NCI-H345 treated with DMSO at 0.1 percent for 48 hours (cell line): ENCODE data around the gene ZFHX3.

Source experiments
- DNase-seq: peaks from one replicate; lab custom pipeline; 2025; ENCODE audit not compliant: unreplicated experiment; lab: John Stamatoyannopoulos, UW

The ZFHX3 gene

GRCh38 chr16:73069581-73070262, 21.8 kb upstream of the ZFHX3 start:
- DNase-seq, result no peak

GRCh38 chr16:73068541-73069401, 20.8 kb upstream of the ZFHX3 start:
- no peak for DNase-seq

DNA sequence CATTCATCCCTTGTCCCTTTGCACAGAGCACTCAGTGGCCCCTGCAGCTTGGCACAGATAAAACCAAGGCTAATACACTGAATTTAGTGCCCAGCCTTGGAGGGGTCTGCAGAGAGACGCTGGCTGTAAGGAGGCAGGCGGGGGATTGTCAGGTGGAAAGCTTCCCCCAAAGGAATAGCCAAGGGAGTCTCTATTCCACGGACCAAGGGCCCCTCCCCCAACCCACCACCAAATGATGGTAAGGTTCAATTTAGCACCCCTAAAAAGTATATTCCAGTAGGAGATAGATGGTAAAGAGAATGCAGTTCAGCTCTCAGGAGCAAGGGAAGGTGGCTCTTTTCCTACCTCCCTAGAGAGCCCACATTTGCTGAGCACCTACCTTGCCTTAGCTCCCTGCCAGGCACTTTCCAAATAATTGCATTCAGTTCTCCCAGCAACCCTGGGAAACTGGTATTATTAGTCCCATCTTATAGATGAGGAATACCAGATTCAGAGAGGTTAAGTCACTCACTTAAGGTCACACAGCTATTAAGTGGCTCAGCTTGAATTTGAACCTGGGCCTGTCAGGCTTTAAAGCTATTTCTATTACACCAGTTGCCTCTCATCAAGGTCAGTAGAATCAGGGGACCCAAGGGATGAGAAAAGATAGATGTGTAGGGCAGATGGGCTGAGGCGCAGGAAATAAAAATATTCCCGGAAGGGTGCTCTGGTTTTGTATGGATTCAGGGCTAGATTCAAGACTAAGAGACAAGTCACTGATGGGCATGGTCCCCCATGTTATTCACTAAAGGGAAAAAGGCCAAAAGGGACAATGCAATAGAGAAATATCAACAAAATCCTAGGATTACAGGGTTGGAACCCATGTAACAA, 20.0 kb upstream of the ZFHX3 start:
- DNase-seq, result no peak

GRCh38 chr16:73066927-73067670, 19.2 kb upstream of the ZFHX3 start:
- DNase-seq, result no peak

- no peak for DNase-seq
These were observed 18.5 kb upstream of the ZFHX3 start for GRCh38 chr16:73066331-73066926.

- DNase-seq, result no peak
These were observed 17.9 kb upstream of the ZFHX3 start for GRCh38 chr16:73065632-73066330.

DNA sequence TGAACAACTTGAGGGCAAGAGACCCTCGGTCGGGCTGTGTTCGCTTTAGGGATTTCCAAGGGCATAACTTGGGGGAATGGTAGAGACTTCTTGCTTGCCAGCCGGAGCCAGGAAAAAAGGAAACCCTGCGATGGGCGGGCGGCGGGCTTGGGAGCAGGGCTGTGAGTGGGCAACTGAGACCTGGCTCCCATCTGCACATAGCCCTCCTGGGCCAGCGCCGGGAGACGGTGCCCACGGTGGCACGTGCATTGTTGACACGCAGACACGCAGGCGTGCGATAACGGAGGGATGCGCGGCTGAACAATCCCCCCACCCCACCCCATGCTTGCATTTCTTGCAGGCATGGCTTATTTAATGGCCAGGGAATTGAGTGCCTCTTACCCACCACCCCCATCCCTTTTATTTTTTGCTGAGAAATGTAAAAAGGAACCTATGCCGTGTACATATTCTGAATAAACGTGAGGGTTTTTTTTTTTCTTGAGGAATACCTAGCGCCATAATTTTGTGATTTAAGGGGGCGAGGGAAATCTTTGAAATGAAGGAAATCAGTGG, 17.1 kb upstream of the ZFHX3 start:
- no peak for DNase-seq

DNA sequence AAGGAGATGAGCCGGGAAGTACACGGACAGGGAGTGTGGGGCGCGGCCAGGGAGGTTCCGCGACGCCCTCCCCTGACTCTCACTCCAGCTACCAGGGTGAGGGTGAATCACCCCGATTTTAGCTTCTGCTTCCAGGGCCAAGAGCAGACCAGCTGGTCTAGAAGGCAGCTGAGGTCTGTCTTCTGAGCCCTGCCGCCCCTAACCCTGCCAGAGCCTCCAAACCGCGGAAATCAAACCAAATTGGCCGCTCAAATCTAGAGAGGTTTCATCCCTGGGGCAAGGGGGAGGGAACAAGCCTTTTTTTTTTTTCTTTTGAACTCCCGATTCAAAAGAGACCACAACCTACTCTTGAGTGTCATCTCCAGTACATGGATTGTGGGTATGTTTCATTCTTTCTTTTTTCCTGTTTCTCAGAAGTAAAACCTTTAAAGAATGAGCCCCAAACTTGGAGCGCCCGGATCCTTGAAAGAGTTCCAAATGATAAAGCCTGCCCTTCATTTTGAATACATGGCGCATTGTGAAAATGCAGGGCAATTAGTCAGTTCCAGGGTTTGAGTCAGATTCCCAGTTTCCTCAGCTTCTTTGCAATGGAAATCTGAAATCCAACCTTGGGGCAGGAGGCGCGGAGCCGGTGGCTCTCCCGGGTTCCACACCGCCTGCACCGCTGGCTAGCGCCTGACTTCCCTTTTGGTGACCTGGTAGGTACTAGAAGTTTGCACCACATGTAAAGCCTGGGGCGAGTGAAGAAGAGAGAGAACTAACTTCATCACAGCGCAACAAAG, 16.5 kb upstream of the ZFHX3 start:
- DNase-seq, result no peak

DNA sequence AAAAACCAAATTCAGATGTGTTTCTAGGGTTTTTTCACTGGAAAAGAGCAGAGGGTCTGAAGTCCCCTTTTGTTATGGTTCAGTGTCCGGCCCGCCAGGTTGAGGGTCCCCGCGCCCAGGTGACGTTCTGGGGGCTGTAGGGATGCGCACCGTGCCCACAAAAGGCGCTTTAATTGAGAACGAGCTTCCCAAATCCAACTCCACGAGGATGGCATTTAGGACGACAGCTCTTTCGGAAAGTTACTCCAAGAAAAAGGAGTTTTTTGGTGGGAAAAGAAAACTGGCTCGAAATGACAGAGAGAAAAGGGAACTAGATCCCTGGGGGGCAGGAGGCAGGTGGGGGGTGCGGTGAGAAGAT, 15.9 kb upstream of the ZFHX3 start:
- no peak for DNase-seq

GRCh38 chr16:73062743-73063733, 15.1 kb upstream of the ZFHX3 start:
- DNase-seq, result no peak

GRCh38 chr16:73062001-73062616, 14.2 kb upstream of the ZFHX3 start:
- no peak for DNase-seq

- DNase-seq, result no peak
These were observed 13.1 kb upstream of the ZFHX3 start for GRCh38 chr16:73060892-73061490.

DNA sequence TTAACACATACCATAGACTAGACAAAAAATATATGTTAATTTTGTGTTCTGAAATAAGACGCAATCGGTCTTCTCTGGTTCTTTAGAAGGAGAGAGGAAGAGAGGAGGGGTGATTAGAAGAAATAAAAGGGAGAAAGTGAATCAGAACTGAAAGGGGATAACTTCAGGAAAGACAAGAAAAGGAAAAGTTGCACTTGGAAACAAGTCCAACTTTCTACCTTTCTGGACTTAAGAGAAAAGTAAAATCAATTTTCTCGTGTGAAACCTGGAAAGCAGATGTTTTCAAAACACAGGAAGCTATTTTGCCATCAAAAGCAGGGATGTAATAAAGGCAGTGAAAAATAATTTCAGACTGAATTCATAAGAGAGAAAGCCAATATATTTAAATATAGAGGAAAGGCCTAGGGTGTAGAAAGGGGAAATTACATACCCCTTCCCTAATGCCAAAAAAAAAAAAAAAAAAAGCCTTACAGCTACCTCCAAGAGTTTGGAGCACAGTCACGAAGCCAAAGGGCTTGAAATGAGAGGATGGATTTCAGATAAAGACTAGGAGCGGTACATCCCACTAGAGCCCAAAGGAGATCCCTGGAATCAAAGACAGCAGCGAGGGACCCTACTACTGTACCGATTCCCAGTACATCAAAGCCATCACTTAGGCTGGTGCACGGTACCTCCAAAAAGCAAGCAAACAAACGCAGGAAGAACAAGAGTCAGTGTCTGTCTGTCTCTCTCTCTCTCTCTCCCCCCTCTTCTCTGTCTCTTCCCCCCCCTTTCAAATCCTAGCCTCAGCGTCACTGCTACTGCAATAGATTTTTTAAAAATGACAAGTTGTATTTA, 12.1 kb upstream of the ZFHX3 start:
- DNase-seq, result no peak

- peak; percentile 45 for DNase-seq
These were observed 10.9 kb upstream of the ZFHX3 start for GRCh38 chr16:73058616-73059409.

DNA sequence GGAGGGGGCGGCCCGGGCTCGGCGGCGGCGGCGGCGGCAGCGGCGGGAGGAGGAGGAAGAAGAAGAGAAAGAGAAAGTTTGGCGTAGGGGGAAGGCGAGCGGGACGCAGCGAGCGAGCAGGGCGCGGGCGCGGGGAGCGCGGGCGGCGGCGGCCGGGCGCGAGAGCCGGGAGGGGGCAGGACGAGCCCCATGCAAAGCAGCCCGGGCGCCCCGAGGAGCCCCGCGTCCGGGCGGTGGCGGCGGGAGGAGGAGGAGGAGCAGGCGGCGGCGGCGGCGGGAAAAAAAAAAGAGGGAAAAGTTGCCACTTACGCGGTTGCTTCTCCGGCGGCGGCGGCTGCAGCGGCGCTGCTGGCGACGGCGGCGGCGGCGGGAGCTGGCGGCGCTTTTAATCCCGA, 10.3 kb upstream of the ZFHX3 start:
- no peak for DNase-seq
